Measurements from ENCODE around the gene ATG16L1.
A peak's percentile ranks its signal among the peaks of the same experiment; 100 is the strongest.

Gene ATG16L1

GRCh38 chr2:233250985-233251305, 528 bp upstream of the ATG16L1 start:
- Histone ChIP-seq H3K79me2 (ENCODE audit: insufficient read depth, low read depth) (peaks cover 44% of the 10 kb centered on the region), H3K4me2 (peak overlapping the region; percentile 38), H3K9ac (peak overlapping the region; percentile 11; the same call in 1 of the 2 replicates), H3K27ac (peak overlapping the region; percentile 33), H4K20me1 (ENCODE audit: insufficient read depth) (0 out of 2 replicates have a peak, but pooled peaks cover 7% of the 10 kb centered on the region), H3K4me3 (IDR thresholded peaks at IDR 0.05; ENCODE audit: insufficient read depth, low read depth, low read length) (no peak overlapping the region), H3K4me1 (ENCODE audit: low read depth, poor library complexity, severe bottlenecking) (peaks cover 18% of the 10 kb centered on the region), H3K36me3 (ENCODE audit: insufficient read depth) (no peaks in the 10 kb centered on the region; the same call in 1 of the 2 replicates), H3K27me3 (ENCODE audit: insufficient read depth, low read depth) (no peaks in the 10 kb centered on the region), H2AFZ (ENCODE audit: low read depth) (peak overlapping the region; percentile 92)
- TF ChIP-seq CTCF (conservative IDR thresholded peaks at IDR 0.05; ENCODE audit: low read depth, low read length) = no peak

GRCh38 chr2:233252227-233252626, 754 bp downstream of the ATG16L1 start:
- Histone ChIP-seq H3K27me3 (ENCODE audit: insufficient read depth, low read depth) (no peaks in the 10 kb centered on the region), H3K4me2 (peak overlapping the region; percentile 79), H2AFZ (ENCODE audit: low read depth) (peak overlapping the region; percentile 92), H3K27ac (peak overlapping the region; percentile 44; the same call in 1 of the 2 replicates), H3K79me2 (ENCODE audit: insufficient read depth, low read depth) (peaks cover 44% of the 10 kb centered on the region), H3K4me3 (IDR thresholded peaks at IDR 0.05; ENCODE audit: insufficient read depth, low read depth, low read length) (peak overlapping the region; percentile 86), H3K9ac (peak overlapping the region; percentile 68), H3K36me3 (ENCODE audit: insufficient read depth) (peaks cover 3% of the 10 kb centered on the region; the same call in 1 of the 2 replicates), H4K20me1 (ENCODE audit: insufficient read depth) (0 out of 2 replicates have a peak, but pooled peaks cover 7% of the 10 kb centered on the region), H3K4me1 (ENCODE audit: low read depth, poor library complexity, severe bottlenecking) (peaks cover 18% of the 10 kb centered on the region)
- TF ChIP-seq CTCF (conservative IDR thresholded peaks at IDR 0.05; ENCODE audit: low read depth, low read length) = no peak

GRCh38 chr2:233255151-233255550, 3.7 kb downstream of the ATG16L1 start:
- Histone ChIP-seq H3K4me1 (ENCODE audit: low read depth, poor library complexity, severe bottlenecking) (peaks cover 18% of the 10 kb centered on the region), H3K9ac (no peak overlapping the region), H3K36me3 (ENCODE audit: insufficient read depth) (peaks cover 7% of the 10 kb centered on the region; the same call in 1 of the 2 replicates), H3K27me3 (ENCODE audit: insufficient read depth, low read depth) (no peaks in the 10 kb centered on the region), H3K4me2 (no peak overlapping the region), H3K79me2 (ENCODE audit: insufficient read depth, low read depth) (peaks cover 50% of the 10 kb centered on the region), H4K20me1 (ENCODE audit: insufficient read depth) (0 out of 2 replicates have a peak, but pooled peaks cover 10% of the 10 kb centered on the region), H3K27ac (no peak overlapping the region), H2AFZ (ENCODE audit: low read depth) (no peak overlapping the region), H3K4me3 (IDR thresholded peaks at IDR 0.05; ENCODE audit: insufficient read depth, low read depth, low read length) (no peak overlapping the region)
- no peak for TF ChIP-seq CTCF (conservative IDR thresholded peaks at IDR 0.05; ENCODE audit: low read depth, low read length)

GRCh38 chr2:233256048-233256447, 4.6 kb downstream of the ATG16L1 start:
- no peak overlapping the region for H3K4me3 ChIP-seq (IDR thresholded peaks at IDR 0.05; ENCODE audit: insufficient read depth, low read depth, low read length)
- TF ChIP-seq CTCF (conservative IDR thresholded peaks at IDR 0.05; ENCODE audit: low read depth, low read length) = no peak

More at GRCh38 chr2:233256048-233256447, 4.6 kb downstream of the ATG16L1 start:
- Histone ChIP-seq H3K27ac (no peak overlapping the region), H3K4me2 (no peak overlapping the region), H4K20me1 (ENCODE audit: insufficient read depth) (0 out of 2 replicates have a peak, but pooled peaks cover 10% of the 10 kb centered on the region), H3K4me1 (ENCODE audit: low read depth, poor library complexity, severe bottlenecking) (peaks cover 16% of the 10 kb centered on the region), H3K36me3 (ENCODE audit: insufficient read depth) (peaks cover 7% of the 10 kb centered on the region; the same call in 1 of the 2 replicates), H3K27me3 (ENCODE audit: insufficient read depth, low read depth) (no peaks in the 10 kb centered on the region), H3K79me2 (ENCODE audit: insufficient read depth, low read depth) (peaks cover 50% of the 10 kb centered on the region), H2AFZ (ENCODE audit: low read depth) (no peak overlapping the region), H3K9ac (no peak overlapping the region)

All from KMS-11 (cell line).